HUES6 (cell line): ENCODE data around the gene KIF7.

Experiments
- H3K27ac ChIP-seq: 2 replicates; pipeline ENCODE4 v1.7.0; 2013; ENCODE audit warnings: low read depth, mild to moderate bottlenecking, low read length, inconsistent platforms
- H3K27me3 ChIP-seq: 2 replicates; pipeline ENCODE4 v1.6.1; 2013; ENCODE audit warnings: low read length; ENCODE audit not compliant: control insufficient read depth, insufficient read depth
- H3K36me3 ChIP-seq: 2 replicates; pipeline ENCODE4 v1.6.1; 2013; ENCODE audit warnings: low read length; ENCODE audit not compliant: control insufficient read depth, insufficient read depth
- H3K4me1 ChIP-seq: 2 replicates; pipeline ENCODE4 v1.6.1; 2013; ENCODE audit warnings: low read length; ENCODE audit not compliant: control insufficient read depth, insufficient read depth
- H3K4me3 ChIP-seq: 2 replicates; pipeline ENCODE4 v1.5.1; 2013; ENCODE audit warnings: low read depth, low read length
- H3K9ac ChIP-seq: one replicate; pipeline ENCODE4 v1.6.1; 2013; ENCODE audit warnings: mild to moderate bottlenecking, low read length
- H3K9me3 ChIP-seq: 2 replicates; pipeline ENCODE4 v1.6.1; 2013; ENCODE audit warnings: low read depth, low read length; ENCODE audit not compliant: control insufficient read depth, insufficient read depth

The KIF7 gene

DNA sequence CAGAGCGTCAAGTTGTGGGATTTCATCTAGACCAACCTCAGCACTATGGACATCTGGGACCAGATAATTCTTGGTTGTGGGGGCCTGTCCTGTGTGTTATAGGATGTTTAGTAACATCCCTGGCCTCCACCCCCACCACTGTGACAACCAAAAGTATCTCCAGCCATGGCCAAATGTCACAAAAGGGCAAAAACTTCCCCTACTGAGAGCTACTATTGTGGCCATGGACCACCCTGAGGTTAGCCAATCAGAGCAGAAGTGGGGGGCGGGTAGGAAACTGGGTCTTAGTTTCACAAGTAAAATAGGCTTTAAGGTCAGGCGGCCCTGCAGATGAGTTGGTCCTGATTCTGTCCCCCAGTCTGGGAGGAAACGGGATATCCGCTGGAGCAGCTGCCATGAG is 25.4 kb downstream of the KIF7 start:
- Histone ChIP-seq H3K4me3 (no peak overlapping the region), H3K9me3 (peaks cover 10% of the 10 kb centered on the region), H3K27me3 (no peaks in the 10 kb centered on the region), H3K36me3 (peaks cover 87% of the 10 kb centered on the region), H3K9ac (no peak overlapping the region), H3K27ac (no peak overlapping the region), H3K4me1 (no peaks in the 10 kb centered on the region)

DNA sequence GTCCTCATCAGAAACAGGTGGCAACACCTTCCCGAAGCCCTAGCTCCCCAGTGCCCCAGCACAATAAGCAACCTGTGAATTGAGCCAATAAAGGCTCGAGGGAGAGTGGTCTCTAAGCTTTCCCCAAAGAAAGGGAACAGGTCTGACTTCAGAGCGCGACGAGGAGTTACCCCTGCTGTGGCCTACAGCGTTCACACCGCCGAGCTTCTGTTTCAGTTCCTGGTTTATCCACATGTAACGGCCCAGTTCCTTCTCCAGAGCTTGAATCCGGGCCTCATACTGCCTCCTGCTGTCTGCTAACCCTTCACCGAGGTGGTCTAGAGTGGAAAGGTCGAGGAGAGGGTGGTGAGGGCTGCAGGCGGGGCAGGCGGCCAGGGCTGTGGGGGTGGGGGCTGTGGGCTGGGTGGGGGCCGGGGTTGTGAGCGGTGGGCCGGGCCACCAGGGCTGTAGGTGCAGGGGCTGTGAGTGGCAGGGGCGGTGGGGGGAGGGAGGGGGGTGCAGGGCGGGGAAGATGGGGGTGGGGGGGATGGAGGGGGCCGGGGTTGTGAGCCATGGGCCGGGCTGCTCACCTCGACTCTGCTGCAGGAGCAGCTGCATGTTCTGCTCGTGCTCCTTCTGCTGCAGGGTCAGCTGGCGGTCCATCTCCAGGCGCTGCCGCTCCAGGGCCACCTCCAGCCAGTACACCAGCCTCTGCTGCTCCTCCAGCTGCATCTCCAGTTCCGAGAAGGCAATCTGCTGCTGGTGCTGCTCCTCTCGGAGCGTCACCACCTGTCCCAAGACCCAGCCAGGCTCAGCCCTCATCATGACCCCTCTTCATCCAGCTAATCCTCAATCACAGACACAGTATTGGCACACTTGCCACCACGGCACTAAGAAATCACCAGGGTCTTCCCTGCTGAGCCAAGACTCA is 26.2 kb downstream of the KIF7 start:
- Histone ChIP-seq H3K9ac (no peak overlapping the region), H3K4me3 (no peak overlapping the region), H3K36me3 (peaks cover 94% of the 10 kb centered on the region), H3K27ac (no peak overlapping the region), H3K9me3 (peaks cover 6% of the 10 kb centered on the region), H3K4me1 (no peaks in the 10 kb centered on the region), H3K27me3 (no peaks in the 10 kb centered on the region)

DNA sequence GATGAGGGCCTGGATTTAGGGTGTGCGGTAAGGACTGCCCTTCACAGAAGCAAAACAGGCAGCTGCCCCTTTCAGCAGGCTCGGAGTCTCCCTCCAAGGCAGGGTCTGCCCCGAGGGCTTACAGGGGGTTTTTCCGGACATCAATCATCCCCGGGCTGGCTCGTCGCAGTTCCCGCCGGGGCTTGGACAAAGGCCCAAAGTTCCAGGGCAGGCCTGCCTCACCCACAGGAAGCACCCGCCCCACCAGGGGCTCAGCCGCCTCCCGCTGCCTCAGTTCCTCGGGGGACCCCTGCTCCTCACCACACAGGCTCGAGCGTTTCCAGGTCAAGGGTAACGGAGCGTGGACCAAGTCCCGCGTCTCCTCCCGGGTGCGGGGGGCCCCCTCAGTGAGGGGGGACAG is 27.0 kb downstream of the KIF7 start:
- no peak overlapping the region for H3K27ac ChIP-seq
- peaks cover under 1% of the 10 kb centered on the region; the same call in 1 of the 2 replicates for H3K9me3 ChIP-seq
- no peaks in the 10 kb centered on the region for H3K27me3 ChIP-seq

GRCh38 chr15:89627256-89627970 is 27.9 kb downstream of the KIF7 start:
- no peak overlapping the region for H3K27ac ChIP-seq
- no peak overlapping the region for H3K4me3 ChIP-seq
- no peak overlapping the region for H3K9ac ChIP-seq
- H3K4me1 ChIP-seq: no peaks in the 10 kb centered on the region
- H3K36me3 ChIP-seq: peaks cover 98% of the 10 kb centered on the region
- no peaks in the 10 kb centered on the region for H3K9me3 ChIP-seq
- no peaks in the 10 kb centered on the region for H3K27me3 ChIP-seq

More for the DNA sequence above, 27.0 kb downstream of the KIF7 start:
- Histone ChIP-seq H3K4me3 (no peak overlapping the region), H3K4me1 (no peaks in the 10 kb centered on the region), H3K36me3 (peaks cover 97% of the 10 kb centered on the region), H3K9ac (no peak overlapping the region)

GRCh38 chr15:89625716-89626115 is 29.6 kb downstream of the KIF7 start:
- Histone ChIP-seq H3K9me3 (no peaks in the 10 kb centered on the region), H3K36me3 (peaks cover 98% of the 10 kb centered on the region), H3K27ac (no peak overlapping the region), H3K4me1 (no peaks in the 10 kb centered on the region), H3K4me3 (no peak overlapping the region), H3K27me3 (no peaks in the 10 kb centered on the region), H3K9ac (no peak overlapping the region)

GRCh38 chr15:89623165-89623564 is 32.1 kb downstream of the KIF7 start:
- H3K9ac ChIP-seq: no peak overlapping the region
- H3K27me3 ChIP-seq: no peaks in the 10 kb centered on the region
- H3K9me3 ChIP-seq: no peaks in the 10 kb centered on the region
- H3K4me3 ChIP-seq: no peak overlapping the region
- no peaks in the 10 kb centered on the region for H3K4me1 ChIP-seq
- peaks cover 98% of the 10 kb centered on the region for H3K36me3 ChIP-seq
- H3K27ac ChIP-seq: no peak overlapping the region

- Histone ChIP-seq H3K27ac (no peak overlapping the region), H3K4me1 (no peaks in the 10 kb centered on the region), H3K27me3 (no peaks in the 10 kb centered on the region), H3K4me3 (no peak overlapping the region), H3K36me3 (peaks cover 97% of the 10 kb centered on the region), H3K9ac (no peak overlapping the region), H3K9me3 (no peaks in the 10 kb centered on the region)
Observed at GRCh38 chr15:89621547-89621946, 33.7 kb downstream of the KIF7 start.

DNA sequence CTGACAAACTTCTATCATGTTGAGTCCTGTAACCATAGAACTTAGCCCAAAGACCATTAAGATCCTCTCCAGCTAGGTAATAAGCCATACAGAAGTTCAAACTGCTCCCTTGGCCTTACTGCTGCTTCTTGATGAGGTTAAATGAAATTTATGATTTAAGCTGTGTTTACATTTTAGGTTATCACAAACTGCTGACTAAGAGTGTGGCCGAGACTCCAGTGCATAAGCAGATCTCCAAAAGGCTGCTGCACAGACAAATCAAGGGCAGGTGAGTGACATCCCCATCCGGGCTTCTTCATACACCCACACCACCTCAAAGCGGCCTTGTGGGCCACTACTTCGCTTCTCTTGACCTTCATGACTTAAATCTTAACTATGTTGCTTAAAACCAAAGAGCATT is 39.0 kb downstream of the KIF7 start:
- H3K4me1 ChIP-seq: no peaks in the 10 kb centered on the region
- H3K36me3 ChIP-seq: peaks cover 92% of the 10 kb centered on the region
- H3K27me3 ChIP-seq: no peaks in the 10 kb centered on the region
- no peaks in the 10 kb centered on the region for H3K9me3 ChIP-seq
- no peak overlapping the region for H3K4me3 ChIP-seq
- no peak overlapping the region for H3K27ac ChIP-seq
- no peak overlapping the region for H3K9ac ChIP-seq

- Histone ChIP-seq H3K36me3 (peaks cover 94% of the 10 kb centered on the region), H3K4me1 (no peaks in the 10 kb centered on the region)
Observed at GRCh38 chr15:89615135-89615534, 40.1 kb downstream of the KIF7 start.

GRCh38 chr15:89614164-89614563 is 41.1 kb downstream of the KIF7 start:
- Histone ChIP-seq H3K27ac (no peak overlapping the region), H3K9me3 (no peaks in the 10 kb centered on the region), H3K4me3 (no peak overlapping the region), H3K9ac (no peak overlapping the region), H3K27me3 (no peaks in the 10 kb centered on the region), H3K4me1 (no peaks in the 10 kb centered on the region), H3K36me3 (peaks cover 94% of the 10 kb centered on the region)

More at GRCh38 chr15:89615135-89615534, 40.1 kb downstream of the KIF7 start:
- Histone ChIP-seq H3K27ac (no peak overlapping the region), H3K9ac (no peak overlapping the region), H3K9me3 (no peaks in the 10 kb centered on the region), H3K4me3 (no peak overlapping the region), H3K27me3 (no peaks in the 10 kb centered on the region)

DNA sequence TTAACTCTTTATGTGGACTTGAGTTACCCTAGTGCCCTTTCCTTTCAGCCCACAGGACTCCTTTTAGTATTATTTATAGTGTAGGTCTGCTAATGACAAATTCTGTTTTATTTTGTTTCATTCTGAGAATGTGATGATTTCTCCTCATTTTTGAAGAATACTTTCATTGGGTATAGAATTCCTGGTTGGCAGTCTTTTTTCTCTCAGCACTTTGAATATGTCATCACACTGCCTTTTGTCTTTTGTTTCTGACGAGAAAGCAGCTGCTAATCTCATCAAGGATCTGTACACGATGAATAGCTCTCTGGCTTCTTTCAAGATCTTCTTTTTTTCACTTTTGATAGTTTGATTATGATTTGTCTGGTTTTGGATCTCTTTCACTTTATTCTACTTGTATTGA is 42.2 kb downstream of the KIF7 start:
- Histone ChIP-seq H3K36me3 (peaks cover 94% of the 10 kb centered on the region), H3K9ac (no peak overlapping the region), H3K27me3 (no peaks in the 10 kb centered on the region), H3K9me3 (no peaks in the 10 kb centered on the region), H3K4me1 (no peaks in the 10 kb centered on the region), H3K27ac (no peak overlapping the region), H3K4me3 (no peak overlapping the region)
